T-helper 2 cell (primary cell): ENCODE results near the gene RNASE8.

ENCODE experiments used
- DNase-seq, 5 experiments: peaks; one replicate each; pipeline versions ENCODE4 v3.0.0 to v3.0.0-alpha.2; 2012 to 2022

The RNASE8 gene

DNA sequence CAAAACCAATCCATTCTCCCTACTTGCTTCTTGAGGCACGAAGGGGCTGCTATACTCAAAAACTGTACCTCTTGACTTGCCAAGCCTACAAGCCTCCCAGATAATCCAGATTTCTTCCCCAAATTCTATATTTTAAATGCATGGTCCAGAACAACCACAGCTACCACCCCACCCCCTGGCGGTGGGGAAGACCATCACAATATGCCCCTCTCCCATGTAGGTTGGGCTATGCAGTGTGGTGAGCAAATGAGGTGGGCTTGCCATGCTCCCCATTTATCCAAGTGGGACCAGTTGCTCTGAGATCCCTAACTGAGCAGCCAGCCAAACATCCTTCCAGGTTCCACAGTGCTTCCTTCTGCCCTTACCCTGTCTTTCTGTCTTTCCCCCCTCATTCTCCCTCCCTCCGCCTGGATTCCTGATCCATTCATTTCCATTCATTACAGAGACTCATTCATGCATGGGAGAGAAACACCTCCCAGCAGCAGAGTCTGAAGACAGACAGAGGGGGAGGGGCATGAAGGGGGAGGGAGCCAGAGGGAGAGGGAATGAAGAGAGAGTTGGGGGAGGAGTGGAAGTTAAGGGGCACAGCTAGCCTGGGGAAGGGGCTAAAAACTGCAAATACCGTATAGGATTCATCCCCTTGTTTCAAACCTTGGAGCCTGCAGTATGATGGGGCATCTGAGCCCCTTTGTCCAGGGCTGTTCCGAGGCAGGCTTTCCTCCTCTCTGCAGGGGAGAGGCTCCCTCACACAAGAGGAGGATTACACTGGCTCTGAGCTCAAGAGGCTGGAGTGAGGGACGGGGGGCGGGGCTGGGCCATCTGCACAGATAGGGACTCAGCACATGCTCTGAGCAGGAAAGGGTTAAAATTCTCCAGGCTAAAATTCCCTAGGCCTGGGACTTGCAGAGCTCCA is 36.4 kb downstream of the RNASE8 start:
- no peak for DNase-seq

DNA sequence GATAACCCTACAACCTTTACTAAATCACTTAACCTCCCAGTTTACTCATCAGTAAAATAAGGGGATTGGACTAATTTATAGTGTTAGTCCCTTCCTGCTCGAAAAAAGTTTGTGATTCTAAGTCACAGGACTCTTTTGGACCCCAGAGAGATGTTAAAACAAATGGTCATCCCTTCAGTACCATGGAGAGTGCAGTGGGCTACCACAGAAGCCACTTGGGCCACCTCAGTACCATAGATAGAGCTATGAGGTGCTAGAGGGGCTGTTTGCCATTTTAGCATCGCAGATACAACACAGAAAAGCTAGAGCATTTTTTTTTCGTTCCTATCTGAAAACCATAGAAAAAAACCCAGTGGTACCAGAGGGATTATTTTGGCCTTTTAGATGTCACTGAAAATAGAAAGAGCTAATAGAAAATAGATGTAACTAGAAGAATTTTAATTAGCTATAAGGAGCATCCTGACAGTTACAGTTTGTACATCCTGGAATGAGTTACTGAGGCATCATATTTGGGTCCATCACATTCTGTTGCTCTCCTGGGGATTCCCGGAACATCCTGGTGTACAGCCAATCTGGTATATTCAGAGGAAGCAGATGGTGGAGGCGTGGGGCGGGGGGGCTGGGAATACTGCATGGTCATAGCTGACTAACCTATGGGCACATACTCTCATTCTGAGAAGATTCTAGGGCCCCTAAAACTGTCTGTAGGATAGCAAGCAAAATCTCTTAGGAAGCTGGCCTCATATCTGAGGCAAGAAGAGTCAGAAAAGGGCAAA is 38.0 kb downstream of the RNASE8 start:
- DNase-seq, result no peak

DNA sequence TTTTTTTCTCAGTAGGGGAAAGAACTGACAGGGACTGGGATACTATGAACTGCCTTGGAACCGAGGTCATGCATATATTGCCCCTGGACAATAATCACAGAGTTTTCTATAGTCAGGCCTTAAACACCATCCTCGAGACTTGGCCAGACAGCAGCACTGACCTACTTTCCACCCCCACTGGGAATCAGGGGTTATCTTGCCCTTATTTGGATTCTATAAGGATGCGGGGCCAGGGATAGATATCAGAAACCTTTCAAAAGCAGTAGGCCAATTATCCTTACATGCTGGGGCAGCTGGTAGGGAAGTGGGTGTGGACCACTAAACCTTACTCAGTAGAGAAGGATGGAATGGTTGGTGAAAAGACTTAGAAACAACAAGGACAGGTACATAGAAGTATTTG is 38.8 kb downstream of the RNASE8 start:
- no peak for DNase-seq

DNA sequence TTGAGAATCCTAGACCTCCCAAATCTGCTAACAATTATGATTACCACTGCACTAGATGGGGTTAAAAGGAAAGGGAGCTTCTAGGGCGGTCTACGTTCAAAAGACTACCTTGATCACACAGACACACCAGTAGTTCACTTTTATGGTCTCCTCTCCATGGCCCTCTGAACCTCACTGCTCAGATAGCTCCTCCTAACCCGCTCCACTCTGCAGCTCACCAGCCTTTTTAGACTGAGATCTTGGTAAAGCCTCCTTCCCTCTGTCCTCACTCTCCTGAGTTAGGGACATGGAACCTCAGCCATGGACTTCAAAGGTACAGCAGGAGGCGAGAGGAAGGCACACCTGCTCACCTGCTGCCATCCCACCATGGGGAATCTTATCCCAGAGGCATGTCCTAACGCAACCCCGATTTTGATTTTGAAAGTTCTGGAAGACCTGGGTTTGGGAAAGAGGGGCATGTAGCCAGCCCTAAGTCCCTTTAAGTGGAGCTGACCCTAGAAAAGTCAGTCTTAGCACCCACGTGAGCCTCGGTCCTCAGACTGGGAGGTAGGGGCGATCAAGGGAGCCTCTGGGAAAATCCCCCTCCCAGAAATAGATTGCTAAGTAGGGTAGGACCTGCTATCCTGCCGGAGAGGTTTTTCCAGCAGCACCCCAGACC is 39.5 kb downstream of the RNASE8 start:
- no peak for DNase-seq

DNA sequence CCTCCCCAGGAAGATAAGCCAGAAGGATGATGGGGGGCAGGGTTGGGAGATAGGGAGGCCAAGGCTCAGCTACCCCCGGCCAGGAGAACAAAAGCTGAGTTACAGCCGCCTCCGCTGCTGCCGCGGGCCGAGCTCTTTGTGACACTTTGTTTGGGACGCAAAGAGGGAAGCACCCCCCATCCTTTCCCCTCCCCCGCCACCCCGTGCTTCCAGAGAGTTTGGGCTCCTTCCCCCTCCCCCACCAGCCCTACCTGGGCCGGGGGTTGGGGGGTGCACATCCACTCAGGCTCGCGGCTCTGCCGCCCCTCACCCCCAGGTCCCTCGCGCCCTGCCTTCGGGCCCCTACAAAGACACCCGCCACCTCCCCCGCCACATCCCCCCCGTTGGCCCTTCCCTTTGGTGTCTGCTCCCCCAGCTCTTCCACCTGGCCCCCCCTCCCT is 40.0 kb downstream of the RNASE8 start:
- DNase-seq, result no peak

DNA sequence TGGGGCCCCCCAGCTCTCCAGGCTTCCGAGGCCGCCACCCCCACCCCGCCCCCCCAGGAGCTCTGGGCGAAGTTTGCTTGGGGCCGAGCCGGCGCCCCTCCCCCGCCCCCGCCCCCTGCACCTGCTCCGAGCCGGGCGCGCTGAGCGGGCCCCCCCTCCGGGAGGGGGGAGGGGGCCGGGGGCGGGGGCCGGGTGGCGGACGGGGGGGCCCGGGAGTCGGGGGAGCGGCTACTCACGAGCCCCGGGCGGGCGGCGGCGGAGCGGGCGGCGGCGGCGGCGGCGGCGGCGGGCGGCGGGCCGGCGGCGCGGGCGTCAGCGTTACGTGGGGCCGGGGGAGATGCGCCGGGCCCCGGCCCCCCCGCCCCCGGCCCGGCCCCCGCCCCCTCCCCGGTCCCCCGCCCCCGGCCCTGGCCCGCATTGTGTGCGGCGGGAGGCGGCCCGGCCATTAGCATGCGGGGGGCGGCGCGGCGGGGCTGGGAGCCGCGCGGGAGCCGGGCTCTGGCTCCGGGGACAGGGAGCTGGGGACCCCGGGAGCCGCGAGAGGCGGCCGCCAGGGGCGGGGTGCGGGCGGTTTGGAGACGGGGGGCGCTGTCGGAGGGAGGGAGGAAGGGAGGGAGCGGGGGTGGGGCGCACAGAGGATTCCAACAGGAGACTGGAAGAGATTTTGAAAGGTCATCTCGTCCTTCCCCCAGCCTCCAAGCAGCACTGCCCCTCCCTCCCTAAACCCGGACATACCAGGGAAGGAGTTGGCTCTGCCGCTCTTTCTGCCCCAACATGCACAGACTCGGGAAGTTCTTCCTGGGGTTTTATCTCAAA is 40.7 kb downstream of the RNASE8 start, which contains the start of gene ZNF219:
Gene ZNF219, minus strand, starts transcription at position 580 of the 816 bp plus-strand sequence. CDS start 5,064 bp downstream, outside the sequence.
- peak in 2 of 5 experiments; percentile 26 to 34 for DNase-seq

DNA sequence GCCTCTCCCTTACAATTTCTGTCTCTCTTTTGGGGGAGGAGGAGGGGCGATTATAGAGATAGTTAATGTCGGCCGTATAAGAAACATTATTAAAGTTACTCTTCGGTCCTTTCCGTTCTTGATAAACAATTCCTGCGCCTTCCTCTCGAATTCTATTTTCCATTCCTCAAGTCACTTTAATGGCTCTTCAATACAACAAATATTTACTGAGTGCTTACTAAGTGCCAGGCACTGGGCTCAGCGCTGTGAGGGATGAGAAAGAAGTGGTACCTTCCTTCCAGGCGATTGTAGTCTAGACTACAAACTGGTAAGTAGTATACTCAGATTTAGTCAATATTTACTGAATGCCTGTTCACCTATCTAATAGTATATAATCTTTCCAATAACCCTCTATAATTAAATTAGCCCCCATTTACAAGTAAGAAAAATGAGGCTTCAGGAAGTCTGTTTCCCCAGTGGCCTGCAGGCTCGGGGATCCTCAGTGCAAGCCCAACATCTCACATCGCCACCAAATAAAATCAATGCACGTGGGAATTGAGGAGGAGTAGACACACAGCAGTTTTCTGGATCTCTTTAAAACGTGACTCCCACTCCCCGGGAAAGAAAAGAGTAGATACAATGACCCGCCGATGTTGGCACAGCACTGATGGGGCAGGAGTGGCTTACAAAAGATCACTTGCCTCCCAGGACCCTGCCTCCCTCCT is 41.4 kb downstream of the RNASE8 start:
- no peak for DNase-seq

DNA sequence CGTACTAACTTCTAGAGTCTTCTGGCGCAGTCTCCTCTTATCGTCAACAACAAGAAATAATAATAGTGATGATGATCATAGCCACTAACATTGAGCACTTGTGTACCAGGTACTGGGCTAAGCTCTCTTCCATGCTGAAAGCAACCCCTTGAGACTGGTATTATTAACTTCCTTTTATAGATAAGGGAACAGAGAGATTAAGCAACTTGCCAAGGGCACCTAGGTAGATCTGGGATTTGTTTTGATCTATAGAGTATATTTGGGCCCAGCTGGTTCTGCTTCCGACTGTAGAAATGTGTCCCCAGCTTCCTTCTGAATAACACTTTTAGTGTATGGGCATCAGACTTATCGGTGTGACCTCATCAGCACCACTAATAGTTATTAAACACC is 42.0 kb downstream of the RNASE8 start:
- no peak for DNase-seq

DNA sequence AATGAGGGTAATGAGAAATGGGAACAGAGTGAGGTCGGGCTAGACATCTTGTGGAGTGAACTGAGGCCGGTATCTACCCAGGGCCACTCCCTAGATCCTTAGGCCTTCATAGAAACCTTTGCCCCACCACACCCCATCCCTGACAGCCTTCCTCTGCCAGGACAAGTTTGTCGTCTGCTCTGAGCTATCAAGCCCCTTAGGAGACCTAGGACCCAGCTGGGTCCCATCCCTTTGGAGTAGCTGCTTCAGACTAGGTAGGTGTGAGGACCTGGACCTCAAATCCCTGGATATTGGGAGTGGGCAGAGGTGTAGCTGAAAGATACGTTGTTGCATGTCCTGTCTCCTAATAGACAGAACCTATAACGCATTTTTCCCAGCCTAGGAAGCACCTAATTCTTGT is 43.3 kb downstream of the RNASE8 start, which contains the start of gene TMEM253:
Gene TMEM253, plus strand, starts transcription at position 136 of the 400 bp plus-strand sequence. CDS start 278 bp downstream, outside the sequence.
- no peak for DNase-seq

DNA sequence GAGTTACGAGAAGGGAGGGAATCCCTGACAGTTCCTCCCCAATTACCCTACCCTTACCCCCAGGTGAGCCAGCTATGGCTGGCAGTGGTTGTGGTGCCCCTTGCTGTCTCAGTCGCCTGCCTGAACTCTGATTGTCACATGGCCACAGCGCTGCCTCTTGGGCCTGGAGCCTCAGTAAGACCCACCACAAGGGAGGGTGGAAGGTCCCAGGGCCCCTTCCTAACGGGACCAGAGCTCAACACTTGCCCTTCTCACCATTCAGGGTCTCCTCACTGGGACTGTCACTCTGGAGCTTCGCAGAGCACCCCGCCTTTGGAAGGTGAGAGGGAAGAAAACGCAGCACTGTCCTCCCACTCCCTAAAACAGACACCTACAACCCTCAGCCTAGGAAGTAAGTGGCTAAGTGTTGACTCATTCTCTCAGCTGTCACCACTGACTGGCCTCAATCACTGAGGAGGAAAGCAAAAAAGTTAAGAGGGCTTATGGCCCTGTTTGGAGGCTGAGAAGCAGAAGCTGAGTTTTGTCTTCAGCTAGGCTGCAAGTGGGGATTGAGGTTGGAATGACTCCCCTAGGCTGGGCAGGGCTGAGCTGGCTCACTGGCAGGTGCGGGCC is 44.3 kb downstream of the RNASE8 start:
- no peak for DNase-seq

DNA sequence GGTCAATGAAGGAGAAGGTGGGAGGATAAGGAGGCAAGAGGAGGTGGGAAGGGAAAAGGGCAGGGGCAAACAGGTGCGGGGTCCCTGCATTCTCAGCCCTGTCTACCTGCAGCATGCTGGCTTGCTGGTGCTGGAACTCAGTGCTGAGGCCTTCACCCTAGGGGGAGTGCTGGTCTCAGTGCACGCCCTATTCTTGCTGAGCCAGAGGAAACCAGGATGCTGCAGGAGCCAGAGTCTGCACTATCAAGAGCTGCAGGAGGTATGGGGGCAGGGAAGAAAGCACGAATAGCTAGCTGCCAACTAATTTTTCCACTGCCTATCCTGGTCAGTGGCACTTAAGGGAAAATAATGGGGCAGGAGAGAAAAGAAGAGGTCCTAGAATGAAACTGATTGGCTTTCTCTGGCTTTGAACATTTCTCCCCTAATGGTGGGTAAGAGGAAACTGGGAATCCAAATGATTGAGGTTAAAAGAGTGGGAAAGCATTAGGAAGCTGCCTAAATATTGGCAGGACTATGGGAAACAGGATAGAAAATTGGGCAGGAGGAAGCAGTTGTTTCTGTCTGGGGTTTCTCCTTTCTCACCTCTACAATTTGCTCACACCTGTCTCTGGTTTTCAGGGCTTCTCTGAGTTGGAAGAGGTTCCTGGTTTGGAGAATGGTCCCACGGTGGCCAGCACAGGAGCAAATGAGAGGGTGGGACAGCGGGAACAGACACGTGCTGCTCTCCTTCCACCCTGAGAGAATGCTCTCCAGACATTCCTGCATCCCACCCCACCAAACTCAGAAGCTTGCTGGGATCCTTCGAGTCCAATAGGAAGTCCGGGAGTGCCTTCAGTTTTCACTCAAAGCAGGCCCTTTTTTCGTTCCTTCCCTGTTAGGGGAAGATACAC is 45.1 kb downstream of the RNASE8 start:
- DNase-seq, result no peak

DNA sequence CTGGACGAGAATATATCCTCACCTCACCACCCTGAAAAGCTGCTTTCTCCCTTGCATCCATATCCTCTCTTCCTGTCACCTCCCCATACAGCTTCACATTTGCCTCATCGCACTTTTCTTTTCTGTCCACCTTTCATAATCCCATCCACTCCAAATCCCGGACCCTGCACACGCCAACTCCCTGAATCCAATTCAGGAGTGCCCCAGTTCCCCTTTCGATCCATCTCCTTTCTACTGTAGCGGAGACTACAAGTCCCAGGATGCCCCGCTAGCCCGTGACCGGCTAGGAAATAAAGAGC is 45.7 kb downstream of the RNASE8 start:
- DNase-seq, result no peak

DNA sequence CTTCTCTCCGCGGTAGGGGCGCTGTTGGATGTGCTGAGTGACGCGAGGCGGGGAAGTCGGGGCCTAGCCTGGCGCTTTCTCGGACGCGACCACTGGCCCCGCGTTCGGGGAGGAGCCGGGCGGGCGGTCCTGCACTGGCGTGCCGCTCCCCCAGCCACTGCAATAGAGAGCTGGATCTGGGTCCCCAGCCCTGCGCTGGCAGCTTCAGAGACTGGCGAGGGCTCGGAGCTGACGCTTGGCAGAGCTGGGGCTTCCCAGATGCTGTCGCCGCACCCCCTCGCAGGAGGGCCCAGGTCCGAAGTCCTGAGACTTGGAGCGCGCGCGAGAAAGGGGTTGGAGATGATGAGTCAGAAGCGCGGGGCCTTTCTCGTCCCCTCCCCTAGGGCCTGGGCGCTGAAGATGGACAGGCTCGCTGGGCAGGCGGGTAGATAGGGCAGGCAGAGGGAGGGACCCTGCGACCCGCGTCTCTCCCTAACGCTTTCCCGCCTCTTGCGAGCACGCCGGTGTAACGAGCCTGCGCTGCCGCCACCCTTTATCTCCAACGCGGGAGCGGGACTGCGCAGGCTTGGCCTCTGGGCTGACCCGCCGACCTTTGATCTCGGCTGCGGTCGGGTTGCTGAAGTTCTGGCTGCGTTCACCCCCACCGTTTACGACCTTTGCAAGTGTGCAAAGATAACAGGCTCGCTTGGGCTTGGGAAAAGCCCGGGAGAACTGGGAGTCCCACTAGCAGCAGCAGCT is 46.3 kb downstream of the RNASE8 start:
- DNase-seq, result peak; percentile 77 to 97 (median 89)

DNA sequence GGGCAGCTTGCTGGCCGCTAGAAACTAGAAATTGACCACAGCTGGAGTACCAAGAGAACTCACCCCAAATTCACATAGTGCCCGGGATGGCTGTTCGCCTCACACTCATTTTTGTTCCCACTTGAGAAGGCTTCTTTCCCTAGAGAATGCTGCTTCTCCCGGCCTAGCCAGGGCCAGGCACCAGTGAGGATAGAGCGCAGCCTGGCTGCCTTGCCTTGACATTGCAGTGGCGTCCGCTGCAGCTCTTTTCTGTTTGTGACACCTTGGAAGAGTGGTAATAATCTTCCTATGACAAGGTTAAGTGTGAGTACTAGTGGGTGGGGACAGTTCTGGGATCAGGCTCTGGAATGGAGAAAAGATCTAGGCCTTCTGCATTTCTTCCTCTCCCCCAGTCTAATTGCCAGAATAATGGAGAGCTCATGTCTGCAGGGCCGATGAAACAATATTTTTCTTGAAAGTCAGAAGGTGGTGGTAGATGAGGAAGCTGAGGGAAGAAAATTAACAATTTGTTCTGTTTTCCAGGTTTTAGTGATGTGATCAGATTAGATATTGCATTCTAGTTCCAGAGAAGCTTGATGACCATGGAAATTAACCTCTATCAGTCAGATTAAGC is 46.9 kb downstream of the RNASE8 start:
- DNase-seq, result peak in 4 of 5 experiments; percentile 46 to 75 (median 50)

DNA sequence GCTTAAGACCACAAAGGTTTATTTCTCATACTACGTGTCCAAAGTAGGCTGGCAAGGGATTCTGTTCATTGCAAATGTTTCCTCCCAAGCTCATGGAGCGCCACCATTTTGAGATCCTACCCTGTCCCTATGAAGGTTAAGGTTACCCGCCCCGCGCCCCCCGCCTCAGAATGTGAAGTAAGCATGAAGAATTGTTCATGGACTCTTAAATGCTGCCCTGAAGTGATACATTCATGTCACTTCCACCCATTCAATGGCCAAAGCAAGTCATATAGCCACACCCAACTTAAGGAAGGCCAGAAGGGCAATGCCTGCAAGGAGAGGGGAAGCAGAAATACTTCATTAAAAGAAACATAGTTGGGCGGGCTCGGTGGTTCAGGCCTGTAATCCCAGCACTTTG is 47.5 kb downstream of the RNASE8 start:
- DNase-seq, result no peak

DNA sequence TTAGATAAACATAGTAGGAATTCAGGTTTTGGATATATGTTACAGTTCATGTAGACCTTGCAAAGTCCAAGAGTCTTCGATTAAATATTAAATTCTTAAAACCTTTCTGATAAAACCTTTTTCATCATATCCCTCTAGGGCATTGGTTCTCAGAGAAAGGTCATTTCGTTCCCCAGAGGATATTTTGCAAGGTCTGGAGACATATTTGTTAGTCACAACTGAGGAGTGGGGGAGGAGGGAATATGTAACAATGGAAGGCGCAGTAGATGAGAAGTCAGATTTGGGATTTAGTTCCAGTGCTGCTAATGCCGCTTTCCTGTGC is 48.5 kb downstream of the RNASE8 start:
- no peak for DNase-seq

DNA sequence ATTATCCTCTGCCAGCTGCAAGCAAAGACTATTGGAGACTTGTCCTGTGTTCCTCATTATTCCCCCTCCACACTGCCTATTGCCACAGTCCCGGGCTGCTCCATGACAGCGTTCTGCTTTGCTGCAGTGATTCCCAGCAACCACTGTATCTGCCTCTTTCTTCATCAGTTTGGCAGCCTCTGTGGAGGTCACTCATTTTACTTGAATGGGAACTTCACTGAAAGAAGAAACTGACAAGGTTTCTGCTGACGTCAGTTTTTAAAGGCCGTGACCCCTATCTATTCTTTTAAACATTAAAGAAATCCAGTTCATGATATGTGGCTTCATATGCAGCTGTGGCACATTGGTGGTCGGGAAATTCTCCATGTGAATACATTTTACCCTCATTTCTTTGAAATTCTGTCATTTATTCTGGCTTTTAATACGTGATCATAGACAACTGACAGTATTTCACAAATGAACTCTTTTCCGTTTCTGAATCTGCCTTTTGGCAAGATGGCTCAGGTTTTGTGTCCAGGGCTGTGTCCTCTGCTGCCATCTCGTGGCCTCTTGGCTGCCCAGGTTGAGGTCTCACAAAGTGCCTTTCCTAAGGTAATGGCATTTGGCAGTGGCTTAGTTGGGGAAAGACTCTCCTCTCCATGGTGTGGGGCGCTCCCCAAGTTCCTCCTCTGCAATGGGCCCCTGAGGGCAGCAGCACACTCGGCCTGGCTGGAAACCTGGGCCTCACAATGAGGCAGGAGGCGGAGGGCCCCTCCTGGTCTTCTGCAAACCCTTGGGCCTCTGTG is 49.1 kb downstream of the RNASE8 start:
- peak; percentile 47 to 79 (median 64) for DNase-seq

DNA sequence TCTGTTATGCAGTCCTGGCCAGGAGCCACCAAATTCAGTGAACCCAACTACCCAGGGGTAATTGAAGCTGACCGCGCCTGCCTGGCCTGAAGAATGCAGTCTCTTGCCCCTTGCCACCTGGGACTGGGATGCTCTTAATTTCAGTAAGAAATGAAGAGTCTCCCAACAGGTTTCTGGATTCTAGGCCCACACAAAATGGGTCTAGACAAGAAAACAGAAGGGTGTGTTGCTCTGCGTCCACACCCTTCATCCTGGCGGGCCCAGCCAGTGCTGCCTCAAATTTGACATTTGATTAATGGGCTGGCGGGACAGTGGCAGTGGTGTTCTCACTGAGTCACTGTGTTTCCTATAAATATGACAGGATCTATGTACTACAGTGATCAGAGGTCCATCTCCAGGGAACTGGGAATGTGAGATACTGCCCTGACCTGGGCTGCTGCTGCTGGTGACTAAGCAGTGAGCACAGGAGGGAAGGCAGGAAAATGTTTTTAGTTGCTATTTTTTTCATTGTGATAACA is 49.7 kb downstream of the RNASE8 start:
- DNase-seq, result no peak
